ENCODE data around the gene ICA1L. TPM values are rescaled to one million over a fixed set of nuclear protein-coding genes. Genes with fewer than 3 reads are reported as not detected.

Gene ICA1L
- total RNA-seq, 1 donor from 2014 or later: 17.8 TPM

DNA sequence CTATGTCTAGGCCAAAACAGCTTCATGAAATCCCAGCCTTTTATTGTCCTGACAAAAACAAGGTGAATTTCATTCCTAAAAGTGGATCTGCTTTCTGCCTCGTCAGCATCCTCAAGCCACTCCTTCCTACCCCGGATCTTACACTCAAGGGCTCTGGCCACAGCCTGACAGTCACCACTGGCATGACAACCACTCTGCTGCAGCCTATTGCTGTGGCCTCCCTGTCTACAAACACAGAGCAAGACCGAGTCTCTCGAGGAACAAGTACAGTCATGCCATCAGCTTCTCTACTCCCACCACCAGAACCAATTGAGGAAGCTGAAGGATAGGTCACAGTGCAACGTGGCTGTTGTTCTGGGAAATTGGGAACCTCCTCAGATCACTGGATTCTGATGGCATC lies 106.1 kb downstream of the ICA1L start:
- no peaks in the 10 kb centered on the region for H3K27me3 Mint-ChIP-seq
- no peak overlapping the region for H3K4me3 Mint-ChIP-seq (ENCODE audit: low read depth)
- H3K9me3 Mint-ChIP-seq (ENCODE audit: low read depth): no peaks in the 10 kb centered on the region
- no peaks in the 10 kb centered on the region for H3K4me1 Mint-ChIP-seq (ENCODE audit: low read depth)
- H3K27ac Mint-ChIP-seq: peak overlapping the region; percentile 61
- TF ChIP-seq, protein P1, sequence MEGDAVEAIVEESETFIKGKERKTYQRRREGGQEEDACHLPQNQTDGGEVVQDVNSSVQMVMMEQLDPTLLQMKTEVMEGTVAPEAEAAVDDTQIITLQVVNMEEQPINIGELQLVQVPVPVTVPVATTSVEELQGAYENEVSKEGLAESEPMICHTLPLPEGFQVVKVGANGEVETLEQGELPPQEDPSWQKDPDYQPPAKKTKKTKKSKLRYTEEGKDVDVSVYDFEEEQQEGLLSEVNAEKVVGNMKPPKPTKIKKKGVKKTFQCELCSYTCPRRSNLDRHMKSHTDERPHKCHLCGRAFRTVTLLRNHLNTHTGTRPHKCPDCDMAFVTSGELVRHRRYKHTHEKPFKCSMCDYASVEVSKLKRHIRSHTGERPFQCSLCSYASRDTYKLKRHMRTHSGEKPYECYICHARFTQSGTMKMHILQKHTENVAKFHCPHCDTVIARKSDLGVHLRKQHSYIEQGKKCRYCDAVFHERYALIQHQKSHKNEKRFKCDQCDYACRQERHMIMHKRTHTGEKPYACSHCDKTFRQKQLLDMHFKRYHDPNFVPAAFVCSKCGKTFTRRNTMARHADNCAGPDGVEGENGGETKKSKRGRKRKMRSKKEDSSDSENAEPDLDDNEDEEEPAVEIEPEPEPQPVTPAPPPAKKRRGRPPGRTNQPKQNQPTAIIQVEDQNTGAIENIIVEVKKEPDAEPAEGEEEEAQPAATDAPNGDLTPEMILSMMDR (IDR thresholded peaks at IDR 0.05; ENCODE audit: unreplicated experiment): no peak
- no peak for DNase-seq (ENCODE audit: low spot score, unreplicated experiment)
- H3K36me3 Mint-ChIP-seq (ENCODE audit: insufficient read depth): peaks cover 26% of the 10 kb centered on the region

DNA sequence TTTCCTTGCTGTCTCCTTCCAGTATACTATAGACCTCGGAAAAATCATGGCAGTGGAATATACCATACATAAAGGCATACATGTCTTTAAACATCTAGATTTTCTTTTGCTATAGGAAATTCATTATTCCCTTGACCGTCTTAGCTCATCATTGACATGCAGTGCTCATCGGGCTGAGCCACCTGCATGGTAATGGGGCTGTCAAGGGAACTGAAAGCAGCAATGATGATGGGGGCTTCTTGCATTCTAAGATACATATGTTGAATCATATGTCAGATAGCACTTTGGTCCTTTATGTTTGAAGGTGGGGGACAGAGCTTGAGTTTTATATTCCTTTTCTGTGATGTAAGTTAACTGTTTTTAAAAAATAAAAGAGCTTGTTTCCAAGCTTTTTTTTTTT lies 106.6 kb downstream of the ICA1L start:
- H3K36me3 Mint-ChIP-seq (ENCODE audit: insufficient read depth): peaks cover 29% of the 10 kb centered on the region
- no peaks in the 10 kb centered on the region for H3K4me1 Mint-ChIP-seq (ENCODE audit: low read depth)
- no peak overlapping the region for H3K4me3 Mint-ChIP-seq (ENCODE audit: low read depth)
- no peak overlapping the region for H3K27ac Mint-ChIP-seq
- no peaks in the 10 kb centered on the region for H3K27me3 Mint-ChIP-seq
- TF ChIP-seq, protein P1 (IDR thresholded peaks at IDR 0.05; ENCODE audit: unreplicated experiment): no peak
- H3K9me3 Mint-ChIP-seq (ENCODE audit: low read depth): no peaks in the 10 kb centered on the region
- DNase-seq (ENCODE audit: low spot score, unreplicated experiment): no peak

DNA sequence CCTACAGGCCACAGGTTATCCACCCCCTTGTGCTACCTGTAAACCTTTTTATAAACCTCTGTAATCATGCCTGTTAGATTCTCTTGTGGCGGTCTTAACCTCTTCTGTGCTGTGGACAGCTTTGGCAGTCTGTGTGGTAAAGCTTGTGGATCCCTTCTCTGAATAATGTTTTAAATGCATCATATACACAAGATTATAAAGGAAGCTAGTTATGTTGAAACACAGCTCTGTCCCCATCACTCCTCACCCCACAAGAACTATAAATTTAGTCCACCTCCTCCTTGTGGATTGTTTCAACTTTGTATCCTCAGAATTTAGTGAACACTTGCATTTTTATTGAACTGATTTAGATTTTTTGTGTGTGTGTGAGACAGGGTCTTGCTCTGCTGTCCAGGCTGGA lies 107.7 kb downstream of the ICA1L start:
- Mint-ChIP-seq H3K27me3 (no peaks in the 10 kb centered on the region), H3K9me3 (ENCODE audit: low read depth) (no peaks in the 10 kb centered on the region), H3K4me3 (ENCODE audit: low read depth) (no peak overlapping the region), H3K27ac (no peak overlapping the region), H3K36me3 (ENCODE audit: insufficient read depth) (peaks cover 29% of the 10 kb centered on the region), H3K4me1 (ENCODE audit: low read depth) (no peaks in the 10 kb centered on the region)
- TF ChIP-seq, protein P1 (IDR thresholded peaks at IDR 0.05; ENCODE audit: unreplicated experiment): no peak
- no peak for DNase-seq (ENCODE audit: low spot score, unreplicated experiment)

DNA sequence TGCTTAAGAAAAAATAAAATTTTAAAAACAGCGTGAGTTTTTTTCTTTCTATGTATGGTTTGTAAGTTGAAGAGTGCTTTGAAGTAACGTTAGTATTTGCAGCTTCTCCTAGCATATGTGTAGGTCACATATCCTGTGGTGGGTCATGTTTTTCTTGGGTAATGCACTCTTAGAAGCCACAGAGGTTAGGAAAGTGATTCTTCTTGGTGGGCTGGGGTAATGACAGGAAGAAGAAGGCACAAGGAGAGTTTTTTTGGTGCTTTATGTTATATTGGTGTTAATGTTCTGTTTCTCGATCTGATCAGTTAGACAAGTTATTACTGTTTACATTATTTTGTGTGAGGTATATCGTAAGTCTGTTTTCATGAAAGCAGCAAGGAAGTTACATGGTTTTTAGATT lies 109.0 kb downstream of the ICA1L start:
- TF ChIP-seq, protein P1 (IDR thresholded peaks at IDR 0.05; ENCODE audit: unreplicated experiment): no peak
- Mint-ChIP-seq H3K27ac (peak overlapping the region; percentile 54), H3K36me3 (ENCODE audit: insufficient read depth) (peaks cover 31% of the 10 kb centered on the region), H3K4me1 (ENCODE audit: low read depth) (no peaks in the 10 kb centered on the region), H3K9me3 (ENCODE audit: low read depth) (no peaks in the 10 kb centered on the region), H3K4me3 (ENCODE audit: low read depth) (no peak overlapping the region), H3K27me3 (no peaks in the 10 kb centered on the region)
- no peak for DNase-seq (ENCODE audit: low spot score, unreplicated experiment)

DNA sequence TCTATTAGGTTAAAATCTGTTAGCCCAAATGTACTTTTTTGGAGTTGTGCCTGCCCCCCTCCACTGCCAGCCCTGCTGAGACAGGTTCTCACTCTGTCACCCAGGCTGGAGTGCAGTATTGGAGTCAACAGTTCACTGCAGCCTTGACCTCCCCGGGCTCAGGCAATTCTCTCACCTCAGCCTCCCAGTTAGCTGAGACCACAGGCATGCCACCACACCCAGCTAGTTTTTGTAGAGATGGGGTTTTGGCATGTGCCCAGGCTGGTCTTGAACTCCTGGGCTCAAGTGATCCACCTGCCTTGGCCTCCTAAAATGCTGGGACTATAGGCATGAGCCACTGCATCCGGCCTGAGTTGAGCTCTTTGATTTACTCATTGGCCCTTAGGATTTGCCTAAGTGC lies 110.7 kb downstream of the ICA1L start:
- TF ChIP-seq, protein P1 (IDR thresholded peaks at IDR 0.05; ENCODE audit: unreplicated experiment): no peak
- no peaks in the 10 kb centered on the region for H3K27me3 Mint-ChIP-seq
- no peak for DNase-seq (ENCODE audit: low spot score, unreplicated experiment)
- H3K36me3 Mint-ChIP-seq (ENCODE audit: insufficient read depth): peaks cover 35% of the 10 kb centered on the region
- H3K4me1 Mint-ChIP-seq (ENCODE audit: low read depth): peaks cover 5% of the 10 kb centered on the region
- no peak overlapping the region for H3K27ac Mint-ChIP-seq
- H3K4me3 Mint-ChIP-seq (ENCODE audit: low read depth): no peak overlapping the region
- no peaks in the 10 kb centered on the region for H3K9me3 Mint-ChIP-seq (ENCODE audit: low read depth)

Data from progenitor cell of endocrine pancreas (in vitro differentiated cells).